Measurements from ENCODE around the gene ACOXL.

The ACOXL gene

GRCh38 chr2:110747522-110748488 is 15.4 kb downstream of the ACOXL start:
- DNase-seq (ENCODE audit: low spot score): no peak

GRCh38 chr2:110748489-110748867 is 16.1 kb downstream of the ACOXL start:
- DNase-seq (ENCODE audit: low spot score): peak; percentile 77
- no peak for TF ChIP-seq CTCF (IDR thresholded peaks at IDR 0.05; ENCODE audit: extremely low read depth, missing control alignments)

More at GRCh38 chr2:110747522-110748488, 15.4 kb downstream of the ACOXL start:
- TF ChIP-seq CTCF (IDR thresholded peaks at IDR 0.05; ENCODE audit: extremely low read depth, missing control alignments): no peak

- no peak for TF ChIP-seq CTCF (IDR thresholded peaks at IDR 0.05; ENCODE audit: extremely low read depth, missing control alignments)
- DNase-seq (ENCODE audit: low spot score): no peak
Measured at GRCh38 chr2:110751642-110752041, 19.3 kb downstream of the ACOXL start.

- no peak for TF ChIP-seq CTCF (IDR thresholded peaks at IDR 0.05; ENCODE audit: extremely low read depth, missing control alignments)
- DNase-seq (ENCODE audit: low spot score): no peak
Measured at GRCh38 chr2:110752871-110753270, 20.5 kb downstream of the ACOXL start.

GRCh38 chr2:110755491-110756078 is 23.2 kb downstream of the ACOXL start:
- no peak for TF ChIP-seq CTCF (IDR thresholded peaks at IDR 0.05; ENCODE audit: extremely low read depth, missing control alignments)
- no peak for DNase-seq (ENCODE audit: low spot score)

- DNase-seq (ENCODE audit: low spot score): no peak
- TF ChIP-seq CTCF (IDR thresholded peaks at IDR 0.05; ENCODE audit: extremely low read depth, missing control alignments): no peak
Measured at GRCh38 chr2:110759411-110759810, 27.0 kb downstream of the ACOXL start.

- TF ChIP-seq CTCF (IDR thresholded peaks at IDR 0.05; ENCODE audit: extremely low read depth, missing control alignments): no peak
- DNase-seq (ENCODE audit: low spot score): no peak
Measured at GRCh38 chr2:110764931-110765330, 32.6 kb downstream of the ACOXL start.
